HG03280 (cell line): ENCODE measurements around the gene CCDC88B.

ENCODE experiments used
- ATAC-seq: cut with Tn5 transposase; IDR thresholded peaks from one replicate; pipeline ENCODE4 v1.9.1; 2021; ENCODE audit warnings: mild to moderate bottlenecking, moderate library complexity; ENCODE audit not compliant: unreplicated experiment

The CCDC88B gene

GRCh38 chr11:64341851-64342791 lies 2.1 kb downstream of the CCDC88B start:
- ATAC-seq = peak; percentile 50

- ATAC-seq = no peak
Measured at GRCh38 chr11:64342869-64343745, 3.1 kb downstream of the CCDC88B start.

- no peak for ATAC-seq
Measured at GRCh38 chr11:64343767-64344559, 4.0 kb downstream of the CCDC88B start.

DNA sequence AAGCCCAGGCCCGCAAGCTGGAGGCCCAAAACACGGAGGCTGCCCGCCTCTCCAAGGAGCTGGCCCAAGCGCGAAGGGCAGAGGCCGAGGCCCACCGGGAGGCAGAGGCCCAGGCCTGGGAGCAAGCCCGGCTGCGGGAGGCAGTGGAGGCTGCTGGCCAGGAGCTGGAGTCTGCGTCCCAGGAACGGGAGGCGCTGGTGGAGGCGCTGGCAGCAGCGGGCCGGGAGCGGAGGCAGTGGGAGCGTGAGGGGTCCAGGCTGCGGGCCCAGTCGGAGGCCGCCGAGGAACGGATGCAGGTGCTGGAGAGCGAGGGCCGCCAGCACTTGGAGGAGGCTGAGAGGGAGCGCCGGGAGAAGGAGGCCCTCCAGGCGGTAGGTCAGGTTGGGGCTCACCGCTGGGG lies 4.8 kb downstream of the CCDC88B start:
- ATAC-seq = no peak

DNA sequence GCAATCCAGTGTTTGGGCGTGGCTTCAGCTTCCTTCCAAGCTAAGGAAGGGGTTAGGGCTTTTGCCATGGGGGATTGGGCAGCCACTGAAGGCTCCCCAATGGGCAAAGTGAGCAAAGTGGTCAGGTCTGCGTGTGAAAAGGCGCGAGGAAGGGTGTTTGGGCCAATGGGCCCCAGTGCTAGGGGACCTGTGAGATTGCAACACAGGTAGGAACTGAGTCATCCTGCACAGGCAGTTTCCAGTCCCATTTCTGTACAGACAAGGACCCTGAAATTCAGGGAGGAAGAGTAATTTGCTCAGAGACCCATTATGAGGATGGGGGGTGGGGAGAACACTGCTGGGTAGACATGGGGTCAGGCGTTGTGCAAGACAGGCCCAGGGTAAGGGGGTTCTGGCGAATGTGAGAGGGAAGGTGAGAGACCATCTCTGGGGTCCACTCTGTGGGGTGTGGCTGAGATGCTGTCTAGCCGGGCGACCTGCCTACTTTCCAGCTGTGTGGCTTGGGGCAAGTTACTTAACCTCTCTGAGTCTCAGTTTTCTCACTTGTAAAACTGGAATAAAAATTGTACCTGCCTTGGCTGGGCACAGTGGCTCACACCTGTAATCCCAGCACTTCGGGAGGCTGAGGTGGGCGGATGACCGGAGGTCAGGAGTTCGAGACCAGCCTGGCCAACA lies 7.3 kb downstream of the CCDC88B start:
- ATAC-seq = no peak

DNA sequence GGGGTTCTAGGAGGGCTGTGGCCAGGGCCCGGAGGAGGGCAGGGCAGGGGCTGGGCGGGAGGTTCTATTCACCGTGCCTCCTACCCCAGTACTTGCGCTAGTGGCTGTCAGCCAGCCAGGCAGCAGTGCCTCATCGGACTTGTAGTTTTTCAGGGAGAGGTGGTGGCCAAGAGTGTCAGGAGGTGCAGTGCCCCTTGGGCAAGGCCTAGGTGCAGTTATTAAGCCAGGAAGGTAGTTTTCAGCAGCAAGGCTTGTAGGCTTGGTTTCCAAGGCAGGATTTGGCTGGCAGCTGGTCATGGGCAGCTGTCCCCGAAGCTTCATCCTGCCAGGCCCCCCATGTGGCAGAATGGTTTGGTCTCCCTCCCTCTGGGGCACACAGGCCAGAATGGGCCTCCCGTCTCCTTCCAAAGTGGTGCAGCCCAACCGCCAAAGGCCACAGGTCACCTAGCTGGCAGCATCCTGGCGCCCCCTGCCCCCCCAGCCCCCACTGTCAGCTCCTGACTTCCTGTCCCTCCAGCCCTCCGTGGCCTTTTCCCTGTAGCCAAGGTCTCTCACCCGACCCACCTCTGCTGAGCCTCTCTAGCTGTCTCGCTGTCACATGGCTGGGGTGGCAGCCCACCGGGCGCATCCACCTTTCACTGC lies 8.5 kb downstream of the CCDC88B start:
- no peak for ATAC-seq

GRCh38 chr11:64349025-64349387 lies 9.0 kb downstream of the CCDC88B start:
- no peak for ATAC-seq

GRCh38 chr11:64349404-64349803 lies 9.4 kb downstream of the CCDC88B start:
- ATAC-seq = no peak

DNA sequence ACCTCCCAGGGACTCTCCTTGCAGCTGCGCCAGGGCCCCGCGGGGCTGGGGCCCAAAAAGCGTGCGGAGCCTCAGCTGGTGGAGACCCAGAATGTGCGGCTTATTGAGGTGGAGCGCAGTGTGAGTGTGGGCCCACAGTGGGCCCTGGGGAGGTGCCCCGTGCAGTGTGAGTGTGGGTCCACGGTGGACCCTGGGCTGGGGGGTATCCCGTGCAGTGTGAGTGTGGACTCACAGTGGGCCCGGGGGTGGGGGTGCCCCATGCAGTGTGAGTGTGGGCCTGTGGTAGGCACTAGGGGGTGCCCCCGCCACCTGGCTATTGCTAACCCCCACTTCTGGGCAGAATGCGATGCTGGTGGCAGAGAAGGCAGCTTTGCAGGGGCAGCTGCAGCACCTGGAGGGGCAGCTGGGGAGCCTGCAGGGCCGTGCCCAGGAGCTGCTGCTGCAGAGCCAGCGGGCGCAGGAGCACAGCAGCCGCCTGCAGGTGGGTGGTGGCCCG lies 11.2 kb downstream of the CCDC88B start:
- ATAC-seq = no peak

- no peak for ATAC-seq
Measured at GRCh38 chr11:64352099-64352994, 12.3 kb downstream of the CCDC88B start.

- ATAC-seq = no peak
Measured at GRCh38 chr11:64352995-64353714, 13.2 kb downstream of the CCDC88B start.

DNA sequence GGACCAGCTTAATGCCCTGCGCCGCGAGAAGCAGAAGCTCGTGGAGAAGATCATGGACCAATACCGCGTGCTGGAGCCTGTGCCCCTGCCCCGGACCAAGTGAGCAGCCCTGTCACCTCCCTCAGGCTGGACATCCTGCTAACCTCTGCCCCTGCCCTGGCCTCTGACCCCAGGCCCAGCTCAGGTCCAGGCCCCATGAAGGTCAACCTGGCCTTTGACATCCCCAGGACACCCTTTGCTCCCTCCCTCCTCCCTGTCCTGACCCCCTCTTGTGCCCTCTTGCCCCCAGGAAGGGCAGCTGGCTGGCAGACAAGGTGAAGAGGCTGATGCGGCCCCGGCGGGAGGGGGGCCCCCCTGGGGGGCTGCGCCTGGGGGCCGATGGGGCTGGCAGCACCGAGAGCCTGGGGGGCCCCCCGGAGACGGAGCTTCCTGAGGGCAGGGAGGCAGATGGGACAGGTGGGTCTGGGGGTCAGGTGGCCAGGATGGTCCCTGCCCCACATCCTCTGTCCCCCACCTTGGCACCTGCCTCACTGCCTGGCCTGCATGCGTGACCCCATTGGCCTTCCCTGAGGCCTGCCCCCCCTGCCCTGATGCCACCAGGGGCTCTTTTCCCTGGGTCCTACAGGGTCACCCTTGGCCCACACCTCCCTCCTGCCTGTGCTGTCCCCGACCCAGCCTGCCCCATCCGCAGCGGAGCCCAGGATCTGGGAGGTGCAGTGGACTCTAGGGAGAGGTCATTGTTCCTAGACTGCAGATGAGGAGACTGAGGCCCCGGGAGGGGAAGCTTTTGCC lies 13.9 kb downstream of the CCDC88B start:
- ATAC-seq = no peak

- no peak for ATAC-seq
Measured at GRCh38 chr11:64355078-64355940, 15.3 kb downstream of the CCDC88B start.

GRCh38 chr11:64356498-64357411 lies 16.8 kb downstream of the CCDC88B start:
- ATAC-seq = no peak

GRCh38 chr11:64357446-64357845 lies 17.4 kb downstream of the CCDC88B start:
- ATAC-seq = no peak
